Measurements from ENCODE around the gene PLOD2. TPM values are rescaled to one million over a fixed set of nuclear protein-coding genes. Genes with fewer than 3 reads are reported as not detected.

The PLOD2 gene
- total and polyA plus RNA-seq, 9 of the 15 experiments (the other 6 are each of a cell fraction or from before 2014, with no cell fraction given): 0.18 to 1.5 (median 0.58) TPM

GRCh38 chr3:146139586-146140110 lies 21.3 kb downstream of the PLOD2 start:
- Histone ChIP-seq H3K9me1 (ENCODE audit: control insufficient read depth, insufficient read depth, low read length) (no peaks in the 10 kb centered on the region), H2AFZ (ENCODE audit: low read depth, low read length) (no peak overlapping the region), H3K9ac (ENCODE audit: insufficient read depth in 1 of 2, low read depth in 2 of 2, low read length in 2 of 2) (no peak overlapping the region), H3K4me3 (no peak overlapping the region), H3K4me1 (replicated peaks in 1 of 2; ENCODE audit: control insufficient read depth in 2 of 2, insufficient read depth in 2 of 2, low read length in 2 of 2) (no peaks in the 10 kb centered on the region), H3K27ac (ENCODE audit: extremely low read depth, low read depth, low read length) (no peak overlapping the region), H4K20me1 (replicated peaks; ENCODE audit: control insufficient read depth, insufficient read depth, low read length) (no peaks in the 10 kb centered on the region), H3K4me2 (ENCODE audit: insufficient read depth, low read length) (no peak overlapping the region), H3K27me3 (ENCODE audit: control insufficient read depth in 2 of 2, insufficient read depth in 2 of 2, low read length in 2 of 2) (no peaks in the 10 kb centered on the region), H3K36me3 (ENCODE audit: control insufficient read depth, insufficient read depth, low read length) (no peaks in the 10 kb centered on the region), H3K79me2 (ENCODE audit: control insufficient read depth, insufficient read depth, low read length) (no peaks in the 10 kb centered on the region), H3K9me3 (replicated peaks; ENCODE audit: control insufficient read depth, insufficient read depth, low read depth, low read length) (no peaks in the 10 kb centered on the region)
- intact Hi-C loops (cut with micrococcal nuclease): no loop called here
- ATAC-seq (no peak), DNase-seq (ENCODE audit: extremely low read depth in 1 of 4, low spot score in 3 of 4) (no peak), FAIRE-seq (no peak)
- 5% methylated on average over 3 of the region's 3 CpGs for WGBS (ENCODE audit: insufficient coverage, low coverage, missing lambda C conversion rate)
- no TSS peak for BruUV-seq (replicated peaks)
- no peak for TF ChIP-seq ZBTB7A (IDR thresholded peaks at IDR 0.05; ENCODE audit: borderline replicate concordance, control insufficient read depth, low read depth, low read length)
- TF ChIP-seq, protein P1, sequence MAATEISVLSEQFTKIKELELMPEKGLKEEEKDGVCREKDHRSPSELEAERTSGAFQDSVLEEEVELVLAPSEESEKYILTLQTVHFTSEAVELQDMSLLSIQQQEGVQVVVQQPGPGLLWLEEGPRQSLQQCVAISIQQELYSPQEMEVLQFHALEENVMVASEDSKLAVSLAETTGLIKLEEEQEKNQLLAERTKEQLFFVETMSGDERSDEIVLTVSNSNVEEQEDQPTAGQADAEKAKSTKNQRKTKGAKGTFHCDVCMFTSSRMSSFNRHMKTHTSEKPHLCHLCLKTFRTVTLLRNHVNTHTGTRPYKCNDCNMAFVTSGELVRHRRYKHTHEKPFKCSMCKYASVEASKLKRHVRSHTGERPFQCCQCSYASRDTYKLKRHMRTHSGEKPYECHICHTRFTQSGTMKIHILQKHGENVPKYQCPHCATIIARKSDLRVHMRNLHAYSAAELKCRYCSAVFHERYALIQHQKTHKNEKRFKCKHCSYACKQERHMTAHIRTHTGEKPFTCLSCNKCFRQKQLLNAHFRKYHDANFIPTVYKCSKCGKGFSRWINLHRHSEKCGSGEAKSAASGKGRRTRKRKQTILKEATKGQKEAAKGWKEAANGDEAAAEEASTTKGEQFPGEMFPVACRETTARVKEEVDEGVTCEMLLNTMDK (IDR thresholded peaks at IDR 0.05; ENCODE audit: borderline replicate concordance, insufficient read depth, low read depth, low read length, poor library complexity, severe bottlenecking): no peak
- TF ChIP-seq, protein P2, sequence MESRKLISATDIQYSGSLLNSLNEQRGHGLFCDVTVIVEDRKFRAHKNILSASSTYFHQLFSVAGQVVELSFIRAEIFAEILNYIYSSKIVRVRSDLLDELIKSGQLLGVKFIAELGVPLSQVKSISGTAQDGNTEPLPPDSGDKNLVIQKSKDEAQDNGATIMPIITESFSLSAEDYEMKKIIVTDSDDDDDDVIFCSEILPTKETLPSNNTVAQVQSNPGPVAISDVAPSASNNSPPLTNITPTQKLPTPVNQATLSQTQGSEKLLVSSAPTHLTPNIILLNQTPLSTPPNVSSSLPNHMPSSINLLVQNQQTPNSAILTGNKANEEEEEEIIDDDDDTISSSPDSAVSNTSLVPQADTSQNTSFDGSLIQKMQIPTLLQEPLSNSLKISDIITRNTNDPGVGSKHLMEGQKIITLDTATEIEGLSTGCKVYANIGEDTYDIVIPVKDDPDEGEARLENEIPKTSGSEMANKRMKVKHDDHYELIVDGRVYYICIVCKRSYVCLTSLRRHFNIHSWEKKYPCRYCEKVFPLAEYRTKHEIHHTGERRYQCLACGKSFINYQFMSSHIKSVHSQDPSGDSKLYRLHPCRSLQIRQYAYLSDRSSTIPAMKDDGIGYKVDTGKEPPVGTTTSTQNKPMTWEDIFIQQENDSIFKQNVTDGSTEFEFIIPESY (CRISPR knock-in tag; IDR thresholded peaks at IDR 0.05): no peak
- no peak for TF ChIP-seq RFX1 (IDR thresholded peaks at IDR 0.05)
- TF ChIP-seq ZBTB49 (CRISPR knock-in tag; IDR thresholded peaks at IDR 0.05; ENCODE audit: borderline replicate concordance): no peak
- TF ChIP-seq ZNF124 (CRISPR knock-in tag; IDR thresholded peaks at IDR 0.05): no peak
- no peak for TF ChIP-seq SRSF1 (IDR thresholded peaks at IDR 0.05; ENCODE audit: low read depth, low read length)
- TF ChIP-seq, protein P3, sequence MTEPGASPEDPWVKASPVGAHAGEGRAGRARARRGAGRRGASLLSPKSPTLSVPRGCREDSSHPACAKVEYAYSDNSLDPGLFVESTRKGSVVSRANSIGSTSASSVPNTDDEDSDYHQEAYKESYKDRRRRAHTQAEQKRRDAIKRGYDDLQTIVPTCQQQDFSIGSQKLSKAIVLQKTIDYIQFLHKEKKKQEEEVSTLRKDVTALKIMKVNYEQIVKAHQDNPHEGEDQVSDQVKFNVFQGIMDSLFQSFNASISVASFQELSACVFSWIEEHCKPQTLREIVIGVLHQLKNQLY (CRISPR knock-in tag; conservative IDR thresholded peaks at IDR 0.05): no peak
- no peak for TF ChIP-seq ZNF217 (CRISPR knock-in tag; IDR thresholded peaks at IDR 0.05)
- TF ChIP-seq NR2C1 (IDR thresholded peaks at IDR 0.05): no peak
- TF ChIP-seq NR2C1 (tag; IDR thresholded peaks at IDR 0.05): no peak
- POLR2A ChIA-PET: no interaction called here
- in situ Hi-C loops (cut with MboI): no loop called here
- CTCF ChIA-PET (ENCODE audit: low intra/inter-chr PET ratio): no interaction called here
